Measurements from ENCODE around the gene TPPP2. TPM values are rescaled to one million over a fixed set of nuclear protein-coding genes. Genes with fewer than 3 reads are reported as not detected.
A peak's percentile ranks its signal among the peaks of the same experiment; 100 is the strongest.

TPPP2 gene
- polyA plus RNA-seq, 1 donor from 2014 or later: not detected

- Histone ChIP-seq H3K9me3 (ENCODE audit: low read length) (no peaks in the 10 kb centered on the region), H3K27ac (ENCODE audit: low read length) (peak overlapping the region; percentile 71), H3K9me2 (ENCODE audit: insufficient read depth, low read length) (no peaks in the 10 kb centered on the region), H3K4me2 (ENCODE audit: low read length) (peak overlapping the region; percentile 99), H3K27me3 (ENCODE audit: insufficient read depth, low read depth, low read length) (no peaks in the 10 kb centered on the region), H3K4me3 (ENCODE audit: low read length) (peak overlapping the region; percentile 78), H2AFZ (ENCODE audit: low read depth, low read length) (no peak overlapping the region), H3K79me2 (replicated peaks; ENCODE audit: insufficient read depth, low read length) (peaks cover 7% of the 10 kb centered on the region), H3K9ac (ENCODE audit: low read length) (peak overlapping the region; percentile 92), H3K36me3 (ENCODE audit: insufficient read depth, low read length) (peaks cover 5% of the 10 kb centered on the region), H3F3A (ENCODE audit: insufficient read depth, low read length, poor library complexity, severe bottlenecking) (peaks cover 4% of the 10 kb centered on the region), H4K20me1 (ENCODE audit: insufficient read depth) (no peaks in the 10 kb centered on the region)
- TF ChIP-seq MXI1 (conservative IDR thresholded peaks at IDR 0.05; ENCODE audit: poor library complexity, severe bottlenecking) (no peak), REST (IDR thresholded peaks at IDR 0.05; ENCODE audit: borderline replicate concordance) (no peak), SMC3 (conservative IDR thresholded peaks at IDR 0.05; ENCODE audit: poor library complexity) (no peak), CTCF (IDR thresholded peaks at IDR 0.05; ENCODE audit: poor library complexity, severe bottlenecking) (no peak), TAF1 (IDR thresholded peaks at IDR 0.05; ENCODE audit: low read depth) (peak; percentile 31), EZH2 (IDR thresholded peaks at IDR 0.05; ENCODE audit: borderline replicate concordance, insufficient read depth, low read length, poor library complexity, severe bottlenecking) (no peak), POLR2AphosphoS5 (IDR thresholded peaks at IDR 0.05) (peak; percentile 59)
Measured at GRCh38 chr14:21071225-21072030, 41.4 kb downstream of the TPPP2 start.

GRCh38 chr14:21072031-21072473 lies 42.0 kb downstream of the TPPP2 start:
- no peak for TF ChIP-seq POLR2AphosphoS5 (IDR thresholded peaks at IDR 0.05)
- TF ChIP-seq REST (IDR thresholded peaks at IDR 0.05; ENCODE audit: borderline replicate concordance): no peak
- no peak for TF ChIP-seq EP300 (conservative IDR thresholded peaks at IDR 0.05; ENCODE audit: poor library complexity, severe bottlenecking)
- no peak for TF ChIP-seq SMC3 (conservative IDR thresholded peaks at IDR 0.05; ENCODE audit: poor library complexity)
- no peak for TF ChIP-seq MXI1 (conservative IDR thresholded peaks at IDR 0.05; ENCODE audit: poor library complexity, severe bottlenecking)
- no peak for TF ChIP-seq RAD21 (conservative IDR thresholded peaks at IDR 0.05)
- Histone ChIP-seq H3K27ac (ENCODE audit: low read length) (peak overlapping the region; percentile 71), H3K9me2 (ENCODE audit: insufficient read depth, low read length) (no peaks in the 10 kb centered on the region), H3F3A (ENCODE audit: insufficient read depth, low read length, poor library complexity, severe bottlenecking) (peaks cover 4% of the 10 kb centered on the region), H3K4me3 (ENCODE audit: low read length) (peak overlapping the region; percentile 78), H3K9ac (ENCODE audit: low read length) (peak overlapping the region; percentile 92), H3K79me2 (replicated peaks; ENCODE audit: insufficient read depth, low read length) (peaks cover 7% of the 10 kb centered on the region), H3K27me3 (ENCODE audit: insufficient read depth, low read depth, low read length) (no peaks in the 10 kb centered on the region), H4K20me1 (ENCODE audit: insufficient read depth) (no peaks in the 10 kb centered on the region), H2AFZ (ENCODE audit: low read depth, low read length) (no peak overlapping the region), H3K9me3 (ENCODE audit: low read length) (no peaks in the 10 kb centered on the region), H3K4me2 (ENCODE audit: low read length) (peak overlapping the region; percentile 99), H3K36me3 (ENCODE audit: insufficient read depth, low read length) (peaks cover 5% of the 10 kb centered on the region)

Measured in neural cell (in vitro differentiated cells).